DMS53 (cell line): ENCODE measurements around the gene TM4SF20.

Source experiments
- DNase-seq: peaks from one replicate; lab custom pipeline; 2025; lab: John Stamatoyannopoulos, UW

TM4SF20 gene

GRCh38 chr2:227320305-227321094, 58.6 kb downstream of the TM4SF20 start:
- DNase-seq = no peak

- DNase-seq = no peak
These were observed 61.3 kb downstream of the TM4SF20 start for GRCh38 chr2:227317834-227318233.

GRCh38 chr2:227313310-227313709, 65.8 kb downstream of the TM4SF20 start:
- DNase-seq = no peak

GRCh38 chr2:227312579-227312978, 66.5 kb downstream of the TM4SF20 start:
- no peak for DNase-seq
